Endothelial cell of hepatic sinusoid (primary cell): ENCODE measurements around the gene KISS1.

Experiments used
- in situ Hi-C: cut with HindIII; loops from 2 replicates; pipeline ENCODE4 v1.10.0; 2017; ENCODE audit warnings: low sequenced_read_pairs

The KISS1 gene

GRCh38 chr1:204194080-204194479, 2.2 kb downstream of the KISS1 start:
- in situ Hi-C loops = no loop called here

- in situ Hi-C loops = no loop called here
Measured at GRCh38 chr1:204192589-204193352, 3.5 kb downstream of the KISS1 start.

DNA sequence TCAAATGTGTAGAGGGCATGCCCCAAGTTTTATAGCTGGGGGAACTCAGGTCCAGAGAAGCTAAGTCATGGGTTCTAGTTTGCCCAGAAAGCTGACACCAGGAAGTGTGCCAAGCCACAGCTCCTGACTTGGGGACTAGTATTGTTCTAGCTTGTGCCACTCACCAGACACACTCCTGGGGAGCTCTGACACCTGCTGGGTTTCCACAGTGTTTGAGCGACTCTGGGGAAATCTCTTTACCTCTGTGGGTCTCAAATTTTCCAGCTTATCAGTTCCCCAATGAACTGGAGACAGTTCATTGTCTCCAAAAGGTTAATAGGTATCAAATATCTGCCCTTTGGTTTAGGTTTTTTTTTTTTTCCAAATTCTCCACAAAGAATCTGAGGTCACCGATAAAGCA, 4.2 kb downstream of the KISS1 start:
- in situ Hi-C loops = no loop called here

- in situ Hi-C loops = no loop called here
Measured at GRCh38 chr1:204191456-204191855, 4.8 kb downstream of the KISS1 start.

- in situ Hi-C loops = no loop called here
Measured at GRCh38 chr1:204190212-204191211, 5.8 kb downstream of the KISS1 start.

GRCh38 chr1:204188959-204189639, 7.2 kb downstream of the KISS1 start:
- in situ Hi-C loops = no loop called here

DNA sequence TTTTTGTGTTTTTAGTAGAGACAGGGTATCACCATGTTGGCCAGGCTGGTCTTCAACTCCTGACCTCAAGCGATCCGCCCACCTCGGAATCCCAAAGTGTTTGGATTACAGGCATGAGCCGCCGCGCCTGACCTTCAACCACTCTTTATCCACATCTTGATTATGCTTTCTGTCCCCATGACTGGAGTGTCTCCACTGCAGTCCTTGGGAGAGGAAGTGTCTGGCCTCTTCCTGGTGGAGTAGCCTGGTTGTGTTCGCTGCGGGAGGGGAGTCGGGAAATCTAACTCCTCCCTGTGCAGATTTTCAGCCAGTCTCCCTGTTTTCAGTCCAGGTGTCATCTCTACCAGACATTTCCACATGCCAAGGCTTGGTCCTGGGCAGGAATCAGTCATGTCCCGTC, 9.7 kb downstream of the KISS1 start:
- in situ Hi-C loops = no loop called here

DNA sequence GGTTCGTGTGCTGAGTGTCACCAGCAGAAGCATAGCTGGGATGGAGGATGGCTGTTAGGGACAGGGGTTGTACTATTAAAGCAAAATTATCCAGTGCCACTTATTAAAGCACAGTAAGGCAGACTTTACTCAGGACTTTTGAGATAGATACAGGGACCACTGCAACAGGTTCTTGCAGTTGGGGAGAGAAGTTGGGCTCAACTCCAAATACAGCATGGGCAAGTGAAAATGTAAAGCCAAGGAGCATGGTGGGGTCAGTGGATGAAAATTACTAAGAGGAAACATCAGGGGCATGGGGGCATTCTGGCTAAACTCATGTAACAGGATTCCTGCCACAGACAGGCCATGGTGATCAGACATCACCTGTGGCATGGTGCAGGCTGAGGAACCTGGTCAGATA, 15.2 kb downstream of the KISS1 start:
- in situ Hi-C loops = no loop called here

DNA sequence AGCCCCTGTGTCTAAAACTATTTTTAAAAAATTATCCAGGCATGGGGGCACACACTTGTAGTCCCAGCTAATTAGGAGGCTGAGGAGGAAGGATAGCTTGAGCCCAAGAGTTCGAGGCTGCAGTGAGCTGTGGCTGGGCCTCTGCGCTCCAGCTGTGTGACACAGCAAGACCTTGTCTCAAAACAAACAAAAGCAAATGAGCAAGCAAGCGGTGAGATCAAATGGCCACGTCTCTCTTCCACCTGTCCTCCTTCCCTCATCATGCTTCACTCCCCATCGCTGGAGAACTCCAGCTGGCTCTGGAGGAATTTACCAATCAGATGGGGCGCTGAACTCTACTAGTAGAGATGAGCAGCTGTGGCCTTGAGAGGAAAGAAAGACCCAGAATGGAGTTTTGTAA, 16.2 kb downstream of the KISS1 start:
- in situ Hi-C loops = no loop called here

DNA sequence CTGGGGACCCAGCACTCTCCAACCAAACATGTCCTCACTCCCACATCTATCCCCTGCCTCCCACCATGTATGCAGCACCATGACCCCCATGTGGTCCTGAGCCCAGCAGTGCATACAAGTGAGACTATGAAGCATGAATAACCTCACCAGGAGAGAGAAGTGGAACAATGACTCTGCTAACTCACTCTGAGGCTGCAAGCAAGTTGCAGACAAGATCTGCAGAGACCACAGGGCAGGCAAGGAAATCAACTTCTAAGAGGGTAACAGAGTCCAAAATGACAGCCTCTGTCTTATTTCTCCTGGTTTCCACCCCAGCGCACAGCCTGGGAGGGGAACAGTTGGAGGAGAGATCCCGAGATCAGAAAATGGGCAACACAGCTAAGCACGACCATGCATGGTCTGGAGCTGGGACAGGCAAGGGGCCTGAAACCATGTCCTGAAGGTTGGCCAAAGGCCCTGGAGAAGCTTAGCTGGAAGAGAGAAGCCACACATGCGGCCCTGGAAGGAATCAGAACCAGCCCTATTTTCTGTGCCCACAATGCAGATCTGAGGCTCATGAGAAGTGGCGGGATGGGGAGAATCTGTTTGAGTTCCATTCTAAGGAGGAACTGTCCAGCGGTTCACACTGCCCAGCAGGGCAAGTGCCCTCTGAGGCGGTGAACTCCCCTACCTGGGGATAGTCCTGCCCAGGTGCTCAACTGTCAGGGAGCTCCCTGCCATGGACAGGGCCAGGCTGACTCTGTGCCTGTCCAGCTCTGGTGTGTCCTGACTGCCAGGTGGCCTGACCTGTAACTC, 17.6 kb downstream of the KISS1 start:
- in situ Hi-C loops = no loop called here

DNA sequence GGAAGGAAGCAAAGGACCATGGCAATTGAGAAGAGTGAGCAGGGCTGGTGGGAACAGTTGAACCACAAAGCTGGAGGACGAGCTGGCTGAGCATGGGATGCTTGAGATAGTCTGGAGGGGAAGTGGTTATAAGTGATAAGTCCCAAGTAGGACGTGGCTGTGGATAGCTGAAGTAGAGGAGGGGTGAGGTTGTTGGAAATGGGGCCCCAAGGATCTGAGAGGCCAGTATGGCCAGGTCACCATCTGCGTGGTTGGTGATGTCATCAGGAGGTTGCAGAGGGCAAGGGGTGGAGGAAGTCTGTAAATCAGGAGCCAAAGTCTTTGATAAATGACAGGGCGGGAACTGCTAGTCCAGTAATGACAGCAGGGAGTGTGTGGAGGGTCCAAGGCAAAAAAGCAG, 19.2 kb downstream of the KISS1 start:
- in situ Hi-C loops = no loop called here

- in situ Hi-C loops = no loop called here
Measured at GRCh38 chr1:204176049-204176448, 20.2 kb downstream of the KISS1 start.

GRCh38 chr1:204174958-204175357, 21.3 kb downstream of the KISS1 start:
- in situ Hi-C loops = no loop called here

DNA sequence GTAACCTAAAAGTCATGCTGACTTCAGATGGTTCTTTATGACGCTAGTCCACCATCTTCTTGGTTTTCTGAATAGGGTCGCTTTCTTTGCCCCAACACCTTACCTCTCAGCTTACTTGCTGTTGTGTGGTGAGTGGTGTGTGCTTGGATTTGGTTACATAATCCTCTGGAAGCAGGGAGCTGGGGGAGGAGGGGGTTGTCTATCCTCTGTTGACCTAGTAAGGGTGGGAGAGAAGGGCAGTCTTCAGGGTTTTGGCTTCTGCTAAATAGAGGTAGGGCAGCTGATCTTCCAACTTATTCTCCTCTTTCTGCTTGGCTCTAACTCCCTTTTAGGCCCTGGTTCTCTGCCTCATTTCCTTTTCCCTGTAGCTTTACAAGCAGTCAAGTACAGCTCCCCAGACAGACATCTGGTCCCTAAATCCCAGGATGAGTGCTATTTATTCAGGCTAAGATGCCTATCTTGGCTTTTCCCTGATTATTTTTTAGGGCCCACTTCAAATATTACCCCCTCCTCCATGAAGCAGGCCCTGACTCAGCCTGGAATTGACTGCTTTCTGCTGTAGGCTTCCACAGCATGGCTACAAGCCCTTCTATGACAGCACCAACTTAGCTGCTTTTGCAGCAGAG, 23.8 kb downstream of the KISS1 start:
- in situ Hi-C loops = no loop called here

DNA sequence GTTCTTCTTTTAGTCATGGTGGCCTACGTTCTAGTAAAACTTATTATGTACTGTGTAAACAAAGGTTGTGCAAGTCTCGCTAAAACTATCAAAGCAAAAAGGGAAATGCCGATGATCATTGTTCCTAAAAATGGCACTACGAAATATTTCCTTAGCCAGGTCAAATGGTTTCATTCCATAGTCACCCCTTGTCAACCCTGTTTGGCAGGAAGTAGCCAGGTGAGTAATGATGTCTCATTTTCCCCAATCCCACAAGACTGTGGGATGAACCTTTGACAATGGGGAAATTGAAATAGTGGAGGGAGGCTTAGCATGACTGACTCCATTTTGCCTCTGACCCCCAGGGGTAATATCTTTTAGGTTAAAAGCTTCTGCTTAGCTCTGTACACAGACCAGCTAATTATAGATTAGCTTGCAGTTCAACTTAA, 24.5 kb downstream of the KISS1 start:
- in situ Hi-C loops = no loop called here

DNA sequence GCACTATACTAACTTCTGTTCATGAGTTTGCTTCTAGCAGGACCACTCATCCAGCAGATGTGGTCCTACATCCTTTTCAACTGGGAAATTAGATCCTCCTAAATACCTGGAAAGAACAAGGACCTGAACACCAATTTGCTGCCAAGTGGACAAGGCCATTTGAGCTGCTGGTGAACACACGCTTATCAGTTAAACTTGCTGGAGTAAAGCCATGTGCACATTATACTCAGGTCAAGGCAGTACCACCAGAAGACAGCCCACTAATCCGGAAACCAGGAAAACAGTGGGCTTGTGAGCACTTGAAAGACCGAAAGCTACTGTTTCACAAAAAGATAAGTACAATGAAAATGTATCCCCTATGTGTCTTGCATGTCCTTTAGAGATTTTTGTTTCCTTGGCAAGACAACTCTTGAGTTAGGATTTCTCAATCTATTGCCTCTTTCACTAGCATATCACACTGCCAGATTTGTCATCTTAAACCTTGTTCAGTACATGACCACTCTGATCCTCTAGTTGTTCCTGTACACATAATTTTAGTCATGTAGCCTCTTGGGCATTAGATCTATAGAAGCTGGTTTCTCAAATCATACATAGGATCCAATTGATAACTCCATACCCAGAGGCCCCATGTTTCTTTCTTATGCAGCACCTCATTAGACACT, 25.7 kb downstream of the KISS1 start:
- in situ Hi-C loops = no loop called here

GRCh38 chr1:204169858-204170257, 26.4 kb downstream of the KISS1 start:
- in situ Hi-C loops = no loop called here

DNA sequence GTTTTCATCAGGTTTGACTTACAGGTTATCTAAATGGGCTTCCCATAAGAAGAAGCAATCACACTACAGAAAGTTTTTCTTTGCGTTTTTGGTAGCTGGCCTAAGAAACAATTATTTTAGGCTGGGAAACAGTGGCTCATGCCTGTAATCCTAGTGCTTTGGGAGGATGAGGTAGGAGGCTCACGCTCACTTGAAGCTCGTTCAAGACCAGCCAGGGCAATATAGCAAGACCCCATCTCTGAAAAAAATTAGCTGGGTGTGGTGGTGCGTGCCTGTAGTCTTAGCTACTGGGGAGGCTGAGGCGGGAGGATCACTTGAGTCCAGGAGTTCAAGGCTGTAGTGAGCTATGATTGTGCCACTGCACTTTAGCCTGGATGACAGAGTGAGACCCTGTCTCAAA, 28.6 kb downstream of the KISS1 start:
- in situ Hi-C loops = no loop called here

DNA sequence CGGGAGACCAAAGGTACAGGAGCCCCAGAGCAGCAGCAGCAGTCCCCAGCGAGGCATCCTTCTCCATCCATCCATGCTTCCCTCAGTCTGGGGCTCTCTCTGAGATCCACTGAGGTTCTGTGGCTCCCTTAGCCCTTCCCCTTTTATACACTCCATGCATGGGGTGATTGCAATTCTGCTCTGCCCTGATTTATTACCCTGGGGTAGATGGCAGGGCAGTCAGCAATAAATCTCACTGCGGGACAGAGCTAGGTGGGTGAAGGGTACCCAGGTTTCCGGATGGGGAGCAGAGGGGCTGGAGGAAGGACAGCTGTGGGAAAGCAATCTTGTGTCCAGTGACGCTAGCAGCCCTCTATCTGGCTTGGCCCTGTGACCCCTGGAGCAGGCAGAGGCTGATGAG, 30.1 kb downstream of the KISS1 start, which contains the start of gene REN:
REN (minus strand) TSS at position 119 of the 400 bp plus-strand sequence; CDS start at position 75, 44 bp downstream.
- in situ Hi-C loops = no loop called here
